ENCODE results near the gene AOPEP. TPM values are rescaled to one million over a fixed set of nuclear protein-coding genes. Genes with fewer than 3 reads are reported as not detected.

AOPEP gene
- total and polyA plus RNA-seq, 2 of the 13 experiments (the other 11 are each of a cell fraction or from before 2014, with no cell fraction given) = 22.2 to 41.6 TPM

- TF ChIP-seq TGIF2 (CRISPR knock-in tag; IDR thresholded peaks at IDR 0.05) = no peak
- TF ChIP-seq, protein P1, sequence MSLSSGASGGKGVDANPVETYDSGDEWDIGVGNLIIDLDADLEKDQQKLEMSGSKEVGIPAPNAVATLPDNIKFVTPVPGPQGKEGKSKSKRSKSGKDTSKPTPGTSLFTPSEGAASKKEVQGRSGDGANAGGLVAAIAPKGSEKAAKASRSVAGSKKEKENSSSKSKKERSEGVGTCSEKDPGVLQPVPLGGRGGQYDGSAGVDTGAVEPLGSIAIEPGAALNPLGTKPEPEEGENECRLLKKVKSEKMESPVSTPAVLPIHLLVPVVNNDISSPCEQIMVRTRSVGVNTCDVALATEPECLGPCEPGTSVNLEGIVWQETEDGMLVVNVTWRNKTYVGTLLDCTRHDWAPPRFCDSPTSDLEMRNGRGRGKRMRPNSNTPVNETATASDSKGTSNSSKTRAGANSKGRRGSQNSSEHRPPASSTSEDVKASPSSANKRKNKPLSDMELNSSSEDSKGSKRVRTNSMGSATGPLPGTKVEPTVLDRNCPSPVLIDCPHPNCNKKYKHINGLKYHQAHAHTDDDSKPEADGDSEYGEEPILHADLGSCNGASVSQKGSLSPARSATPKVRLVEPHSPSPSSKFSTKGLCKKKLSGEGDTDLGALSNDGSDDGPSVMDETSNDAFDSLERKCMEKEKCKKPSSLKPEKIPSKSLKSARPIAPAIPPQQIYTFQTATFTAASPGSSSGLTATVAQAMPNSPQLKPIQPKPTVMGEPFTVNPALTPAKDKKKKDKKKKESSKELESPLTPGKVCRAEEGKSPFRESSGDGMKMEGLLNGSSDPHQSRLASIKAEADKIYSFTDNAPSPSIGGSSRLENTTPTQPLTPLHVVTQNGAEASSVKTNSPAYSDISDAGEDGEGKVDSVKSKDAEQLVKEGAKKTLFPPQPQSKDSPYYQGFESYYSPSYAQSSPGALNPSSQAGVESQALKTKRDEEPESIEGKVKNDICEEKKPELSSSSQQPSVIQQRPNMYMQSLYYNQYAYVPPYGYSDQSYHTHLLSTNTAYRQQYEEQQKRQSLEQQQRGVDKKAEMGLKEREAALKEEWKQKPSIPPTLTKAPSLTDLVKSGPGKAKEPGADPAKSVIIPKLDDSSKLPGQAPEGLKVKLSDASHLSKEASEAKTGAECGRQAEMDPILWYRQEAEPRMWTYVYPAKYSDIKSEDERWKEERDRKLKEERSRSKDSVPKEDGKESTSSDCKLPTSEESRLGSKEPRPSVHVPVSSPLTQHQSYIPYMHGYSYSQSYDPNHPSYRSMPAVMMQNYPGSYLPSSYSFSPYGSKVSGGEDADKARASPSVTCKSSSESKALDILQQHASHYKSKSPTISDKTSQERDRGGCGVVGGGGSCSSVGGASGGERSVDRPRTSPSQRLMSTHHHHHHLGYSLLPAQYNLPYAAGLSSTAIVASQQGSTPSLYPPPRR (CRISPR knock-in tag; IDR thresholded peaks at IDR 0.05; ENCODE audit: borderline replicate concordance) = no peak
- no peak for TF ChIP-seq SCMH1 (CRISPR knock-in tag; IDR thresholded peaks at IDR 0.05; ENCODE audit: borderline replicate concordance)
- TF ChIP-seq ZNF687 (CRISPR knock-in tag; IDR thresholded peaks at IDR 0.05) = peak; percentile 62
- TF ChIP-seq FLYWCH1 (CRISPR knock-in tag; IDR thresholded peaks at IDR 0.05) = no peak
- TF ChIP-seq SYNCRIP (IDR thresholded peaks at IDR 0.05; ENCODE audit: insufficient read depth, low read depth, low read length) = no peak
- TF ChIP-seq FOXP1 (IDR thresholded peaks at IDR 0.05) = no peak
- no peak for TF ChIP-seq FOXP1 (CRISPR knock-in tag; IDR thresholded peaks at IDR 0.05)
- TF ChIP-seq PITX1 (CRISPR knock-in tag; IDR thresholded peaks at IDR 0.05) = no peak
- TF ChIP-seq ATRX (CRISPR knock-in tag; IDR thresholded peaks at IDR 0.05; ENCODE audit: borderline replicate concordance) = no peak
- TF ChIP-seq, protein P2, sequence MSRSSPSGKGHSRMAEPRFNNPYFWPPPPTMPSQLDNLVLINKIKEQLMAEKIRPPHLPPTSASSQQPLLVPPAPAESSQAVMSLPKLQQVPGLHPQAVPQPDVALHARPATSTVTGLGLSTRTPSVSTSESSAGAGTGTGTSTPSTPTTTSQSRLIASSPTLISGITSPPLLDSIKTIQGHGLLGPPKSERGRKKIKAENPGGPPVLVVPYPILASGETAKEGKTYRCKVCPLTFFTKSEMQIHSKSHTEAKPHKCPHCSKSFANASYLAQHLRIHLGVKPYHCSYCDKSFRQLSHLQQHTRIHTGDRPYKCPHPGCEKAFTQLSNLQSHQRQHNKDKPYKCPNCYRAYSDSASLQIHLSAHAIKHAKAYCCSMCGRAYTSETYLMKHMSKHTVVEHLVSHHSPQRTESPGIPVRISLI (CRISPR knock-in tag; IDR thresholded peaks at IDR 0.05; ENCODE audit: borderline replicate concordance) = no peak
- TF ChIP-seq ZFP36 (IDR thresholded peaks at IDR 0.05; ENCODE audit: borderline replicate concordance, low read depth, low read length, partially characterized antibody) = no peak
- TF ChIP-seq ZNF562 (CRISPR knock-in tag; IDR thresholded peaks at IDR 0.05; ENCODE audit: borderline replicate concordance) = no peak
- no peak for TF ChIP-seq EEA1 (CRISPR knock-in tag; IDR thresholded peaks at IDR 0.05; ENCODE audit: borderline replicate concordance)
- no peak for TF ChIP-seq AGO2 (optimal IDR thresholded peaks at IDR 0.05; ENCODE audit: low read depth, low read length)
- no peak for TF ChIP-seq KLF9 (CRISPR knock-in tag; IDR thresholded peaks at IDR 0.05; ENCODE audit: low read depth)
- no peak for TF ChIP-seq MTA1 (CRISPR knock-in tag; IDR thresholded peaks at IDR 0.05; ENCODE audit: borderline replicate concordance)
Measured at GRCh38 chr9:95127249-95128176, 401.0 kb downstream of the AOPEP start (continued).
